Activated T-helper 1 cell treated with anti-CD3 and anti-CD28 coated beads, Interleukin-12 subunit alpha, Interleukin-12 subunit beta, Interleukin-2, Interleukin-4 antibody, amounts not matched to agents 30 ng/mL and 10 ng/mL and 1 ng/mL, durations not matched to agents 14 hours and 24 hours and 36 hours (primary cell): ENCODE data around the gene PLAAT2. TPM values are rescaled to one million over a fixed set of nuclear protein-coding genes. Genes with fewer than 3 reads are reported as not detected.

ENCODE experiments used
- total RNA-seq: library from RNA; stranded (reverse); gene quantifications from 2 replicates; pipeline ENCODE4 v1.2.3, GENCODE V29; 2022

Gene PLAAT2
- total RNA-seq, 1 donor from 2014 or later = not detected

Other genes with a start within 250 kb of the PLAAT2 start
- gene SLC22A9, start 193.6 kb downstream of the PLAAT2 start, total RNA-seq = not detected in 2 replicates
- not detected in 2 replicates for gene PLAAT5, start 72.2 kb downstream of the PLAAT2 start, total RNA-seq
- not detected in 2 replicates for gene LGALS12, start 57.3 kb downstream of the PLAAT2 start, total RNA-seq
- gene PLAAT4, start 26.6 kb downstream of the PLAAT2 start, total RNA-seq = 11.8 and 12.2 TPM in 2 replicates
- 2.3 TPM in 2 replicates for gene PLAAT3, start 51.1 kb upstream of the PLAAT2 start, total RNA-seq
- gene ATL3, start 108.0 kb upstream of the PLAAT2 start, total RNA-seq = 35.6 and 37.0 TPM in 2 replicates
- gene RTN3, start 118.1 kb upstream of the PLAAT2 start, total RNA-seq = 52.1 and 54.7 TPM in 2 replicates
- gene ZFTA, start 205.4 kb upstream of the PLAAT2 start, total RNA-seq = 3.8 and 5.3 TPM in 2 replicates